HCT116 (cell line): Measurements from ENCODE around the gene SIRPG.

Experiments used
- EZH2 ChIP-seq: fragments of 200-600 bp; sonication (generic); IDR thresholded peaks from 2 replicates; pipeline ENCODE4 v1.6.1; 2017; ENCODE audit warnings: antibody characterized with exemption, mixed run types
- POLR2AphosphoS5 ChIP-seq: IDR thresholded peaks from 2 replicates; pipeline ENCODE4 v1.6.1; 2011; ENCODE audit warnings: mild to moderate bottlenecking, low read depth, low read length, moderate library complexity
- TF ChIP-seq, protein P1 (sequence below), 3 experiments: fragments of 200-600 bp in 1 of 3; sonication (generic) in 1 of 3; IDR thresholded peaks in 2 of 3; conservative IDR thresholded peaks in 1 of 3; 2 replicates each; pipeline ENCODE4 v1.5.1; 2012 to 2017; ENCODE audit warnings: low read depth in 2 of 3, low read length in 2 of 3, antibody characterized with exemption in 1 of 3, borderline replicate concordance in 1 of 3, control low read depth in 1 of 3, mild to moderate bottlenecking in 1 of 3, mixed read lengths in 1 of 3, mixed run types in 1 of 3, moderate library complexity in 1 of 3; ENCODE audit not compliant: insufficient read depth in 1 of 3
- TF ChIP-seq, protein P2 (sequence below): IDR thresholded peaks from 2 replicates; pipeline ENCODE4 v1.6.1; 2012; ENCODE audit warnings: low read depth
- TF ChIP-seq, protein P3 (sequence below): IDR thresholded peaks from 2 replicates; pipeline ENCODE4 v1.6.1; 2011; ENCODE audit warnings: mild to moderate bottlenecking, low read length, moderate library complexity; ENCODE audit not compliant: insufficient replicate concordance; ENCODE audit errors: extremely low read depth

DNA sequence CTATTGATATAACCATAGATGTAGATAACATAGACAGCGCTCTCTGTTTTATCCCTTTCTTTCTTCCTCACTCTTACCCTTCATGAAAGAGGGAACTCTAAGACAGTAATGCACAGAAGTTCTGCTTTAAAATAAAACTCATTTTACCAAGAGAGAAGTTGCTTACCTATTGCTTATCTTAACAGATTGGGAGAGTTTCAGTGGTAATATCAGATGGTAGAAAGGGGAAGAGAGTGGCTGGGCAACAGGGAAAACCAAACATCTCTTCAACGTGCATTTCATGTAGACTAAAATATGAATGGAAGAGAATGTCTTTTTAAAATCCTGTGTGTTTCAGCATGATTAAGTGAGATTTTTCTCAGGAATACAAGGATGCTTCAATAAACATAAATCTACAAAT is 45.3 kb upstream of the SIRPG start:
- TF ChIP-seq, protein P1, sequence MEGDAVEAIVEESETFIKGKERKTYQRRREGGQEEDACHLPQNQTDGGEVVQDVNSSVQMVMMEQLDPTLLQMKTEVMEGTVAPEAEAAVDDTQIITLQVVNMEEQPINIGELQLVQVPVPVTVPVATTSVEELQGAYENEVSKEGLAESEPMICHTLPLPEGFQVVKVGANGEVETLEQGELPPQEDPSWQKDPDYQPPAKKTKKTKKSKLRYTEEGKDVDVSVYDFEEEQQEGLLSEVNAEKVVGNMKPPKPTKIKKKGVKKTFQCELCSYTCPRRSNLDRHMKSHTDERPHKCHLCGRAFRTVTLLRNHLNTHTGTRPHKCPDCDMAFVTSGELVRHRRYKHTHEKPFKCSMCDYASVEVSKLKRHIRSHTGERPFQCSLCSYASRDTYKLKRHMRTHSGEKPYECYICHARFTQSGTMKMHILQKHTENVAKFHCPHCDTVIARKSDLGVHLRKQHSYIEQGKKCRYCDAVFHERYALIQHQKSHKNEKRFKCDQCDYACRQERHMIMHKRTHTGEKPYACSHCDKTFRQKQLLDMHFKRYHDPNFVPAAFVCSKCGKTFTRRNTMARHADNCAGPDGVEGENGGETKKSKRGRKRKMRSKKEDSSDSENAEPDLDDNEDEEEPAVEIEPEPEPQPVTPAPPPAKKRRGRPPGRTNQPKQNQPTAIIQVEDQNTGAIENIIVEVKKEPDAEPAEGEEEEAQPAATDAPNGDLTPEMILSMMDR (IDR thresholded peaks at IDR 0.05 in 2 of 3, conservative IDR thresholded peaks at IDR 0.05 in 1 of 3; ENCODE audit: borderline replicate concordance in 1 of 3, insufficient read depth in 1 of 3, low read depth in 2 of 3, low read length in 2 of 3), result no peak
- TF ChIP-seq, protein P2, sequence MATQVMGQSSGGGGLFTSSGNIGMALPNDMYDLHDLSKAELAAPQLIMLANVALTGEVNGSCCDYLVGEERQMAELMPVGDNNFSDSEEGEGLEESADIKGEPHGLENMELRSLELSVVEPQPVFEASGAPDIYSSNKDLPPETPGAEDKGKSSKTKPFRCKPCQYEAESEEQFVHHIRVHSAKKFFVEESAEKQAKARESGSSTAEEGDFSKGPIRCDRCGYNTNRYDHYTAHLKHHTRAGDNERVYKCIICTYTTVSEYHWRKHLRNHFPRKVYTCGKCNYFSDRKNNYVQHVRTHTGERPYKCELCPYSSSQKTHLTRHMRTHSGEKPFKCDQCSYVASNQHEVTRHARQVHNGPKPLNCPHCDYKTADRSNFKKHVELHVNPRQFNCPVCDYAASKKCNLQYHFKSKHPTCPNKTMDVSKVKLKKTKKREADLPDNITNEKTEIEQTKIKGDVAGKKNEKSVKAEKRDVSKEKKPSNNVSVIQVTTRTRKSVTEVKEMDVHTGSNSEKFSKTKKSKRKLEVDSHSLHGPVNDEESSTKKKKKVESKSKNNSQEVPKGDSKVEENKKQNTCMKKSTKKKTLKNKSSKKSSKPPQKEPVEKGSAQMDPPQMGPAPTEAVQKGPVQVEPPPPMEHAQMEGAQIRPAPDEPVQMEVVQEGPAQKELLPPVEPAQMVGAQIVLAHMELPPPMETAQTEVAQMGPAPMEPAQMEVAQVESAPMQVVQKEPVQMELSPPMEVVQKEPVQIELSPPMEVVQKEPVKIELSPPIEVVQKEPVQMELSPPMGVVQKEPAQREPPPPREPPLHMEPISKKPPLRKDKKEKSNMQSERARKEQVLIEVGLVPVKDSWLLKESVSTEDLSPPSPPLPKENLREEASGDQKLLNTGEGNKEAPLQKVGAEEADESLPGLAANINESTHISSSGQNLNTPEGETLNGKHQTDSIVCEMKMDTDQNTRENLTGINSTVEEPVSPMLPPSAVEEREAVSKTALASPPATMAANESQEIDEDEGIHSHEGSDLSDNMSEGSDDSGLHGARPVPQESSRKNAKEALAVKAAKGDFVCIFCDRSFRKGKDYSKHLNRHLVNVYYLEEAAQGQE, result no peak
- TF ChIP-seq, protein P3, sequence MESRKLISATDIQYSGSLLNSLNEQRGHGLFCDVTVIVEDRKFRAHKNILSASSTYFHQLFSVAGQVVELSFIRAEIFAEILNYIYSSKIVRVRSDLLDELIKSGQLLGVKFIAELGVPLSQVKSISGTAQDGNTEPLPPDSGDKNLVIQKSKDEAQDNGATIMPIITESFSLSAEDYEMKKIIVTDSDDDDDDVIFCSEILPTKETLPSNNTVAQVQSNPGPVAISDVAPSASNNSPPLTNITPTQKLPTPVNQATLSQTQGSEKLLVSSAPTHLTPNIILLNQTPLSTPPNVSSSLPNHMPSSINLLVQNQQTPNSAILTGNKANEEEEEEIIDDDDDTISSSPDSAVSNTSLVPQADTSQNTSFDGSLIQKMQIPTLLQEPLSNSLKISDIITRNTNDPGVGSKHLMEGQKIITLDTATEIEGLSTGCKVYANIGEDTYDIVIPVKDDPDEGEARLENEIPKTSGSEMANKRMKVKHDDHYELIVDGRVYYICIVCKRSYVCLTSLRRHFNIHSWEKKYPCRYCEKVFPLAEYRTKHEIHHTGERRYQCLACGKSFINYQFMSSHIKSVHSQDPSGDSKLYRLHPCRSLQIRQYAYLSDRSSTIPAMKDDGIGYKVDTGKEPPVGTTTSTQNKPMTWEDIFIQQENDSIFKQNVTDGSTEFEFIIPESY, result no peak
- TF ChIP-seq EZH2, result no peak
- no peak for TF ChIP-seq POLR2AphosphoS5
